Skin of body (tissue), 2 donors: ENCODE measurements around the gene BCKDK. TPM values are rescaled to one million over a fixed set of nuclear protein-coding genes. Genes with fewer than 3 reads are reported as not detected.
"Not testable (repeated sequence)": the region's sequence is repeated elsewhere in the genome, so short reads cannot be mapped to it uniquely, and the experiment has no call there.

ENCODE experiments used
- DNase-seq: peaks from one replicate; lab custom pipeline; 2025; lab: John Stamatoyannopoulos, UW
- total RNA-seq: library from RNA; depleted of rRNA; stranded (reverse); fragments of >200 nt; gene quantifications from one replicate; pipeline ENCODE4 v1.2.3, GENCODE V29; 2014

Gene BCKDK
- total RNA-seq, 1 donor from 2014 or later = 10.4 TPM

DNA sequence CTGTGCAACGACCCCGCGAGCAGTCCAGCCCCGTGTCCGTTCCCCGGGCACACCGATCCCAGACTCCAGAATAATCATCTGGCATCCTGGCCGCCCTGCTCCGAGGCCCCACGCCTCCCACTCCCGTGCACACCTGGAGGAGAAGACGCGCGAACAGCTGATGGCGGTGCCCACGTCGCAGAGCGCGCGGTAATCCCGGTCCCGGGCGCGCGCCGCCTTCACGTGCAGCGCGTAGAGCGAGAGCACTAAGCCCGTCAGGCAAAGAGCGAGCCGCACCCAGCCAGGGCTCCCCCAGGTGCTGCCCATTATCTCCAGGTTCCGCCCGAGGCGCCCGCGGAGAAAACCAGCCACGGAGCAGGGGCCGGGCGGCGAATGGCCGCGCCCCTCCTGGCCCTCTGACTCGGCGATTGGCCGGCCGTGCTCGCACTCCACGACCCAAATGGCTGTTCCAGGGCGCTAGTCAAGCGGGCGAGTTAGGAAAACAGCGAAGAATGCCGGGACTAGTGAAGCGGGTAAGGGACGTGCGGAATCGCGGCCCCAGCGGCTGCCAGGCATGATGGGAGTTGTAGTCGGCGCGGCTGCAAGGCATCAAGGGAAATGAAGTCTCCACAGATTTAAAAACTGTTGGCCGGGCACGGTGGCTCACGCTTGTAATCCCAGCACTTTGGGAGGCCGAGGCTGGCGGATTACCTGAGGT is 13.6 kb upstream of the BCKDK start, which contains the start of gene VKORC1:
Gene VKORC1 (minus strand): TSS at position 374 of the 697 bp plus-strand sequence. CDS start 68 bp downstream, at position 306.
- peak; percentile 85 for DNase-seq

GRCh38 chr16:31099860-31100638 is 8.1 kb upstream of the BCKDK start:
- no peak for DNase-seq

- DNase-seq = not testable (repeated sequence)
Observed at GRCh38 chr16:31100876-31101641, 7.1 kb upstream of the BCKDK start.

GRCh38 chr16:31105677-31106213 is 2.4 kb upstream of the BCKDK start:
- DNase-seq = peak; percentile 21

DNA sequence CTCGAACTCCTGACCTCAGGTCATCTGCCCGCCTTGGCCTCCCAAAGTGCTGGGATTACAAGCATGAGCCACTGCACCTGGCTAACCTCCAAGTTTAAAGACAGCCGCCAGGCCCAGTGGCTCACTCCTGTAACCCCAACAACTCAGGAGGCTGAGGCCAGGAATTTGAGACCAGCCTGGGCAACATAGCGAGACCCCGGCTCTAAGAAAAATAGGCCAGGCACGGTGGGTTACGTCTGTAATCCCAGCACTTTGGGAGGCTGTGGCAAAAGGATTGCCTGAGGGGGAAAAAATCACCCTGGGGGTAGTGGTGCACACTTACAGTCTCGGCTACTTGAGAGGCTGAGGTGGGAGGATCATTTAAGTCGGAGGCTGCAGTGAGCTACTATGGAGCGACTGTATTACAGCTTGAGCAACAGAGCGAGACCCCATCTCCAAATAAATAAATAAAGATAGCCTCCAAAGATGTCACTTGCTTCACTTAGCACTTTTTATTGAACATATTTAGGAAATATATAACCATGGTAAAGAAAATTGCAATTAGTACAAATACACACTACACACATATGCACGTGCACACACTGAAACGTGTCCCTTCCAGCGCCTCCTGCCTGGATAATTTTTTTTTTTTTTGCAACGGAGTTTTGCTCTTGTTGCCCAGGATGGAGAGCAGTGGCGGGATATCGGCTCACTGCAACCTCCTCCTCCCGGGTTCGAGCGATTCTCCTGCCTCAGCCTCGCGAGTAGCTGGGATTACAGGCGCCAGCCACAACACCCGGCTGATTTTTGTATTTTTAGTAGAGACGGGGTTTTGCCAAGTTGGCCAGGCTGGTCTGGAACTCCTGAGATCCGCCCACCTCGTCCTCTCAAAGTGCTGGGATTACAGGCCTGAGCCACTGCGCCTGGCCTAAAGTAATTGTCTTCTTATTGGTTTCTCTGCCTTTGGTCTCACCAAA is 1.4 kb upstream of the BCKDK start:
- no peak for DNase-seq

GRCh38 chr16:31107465-31107867 is 720 bp upstream of the BCKDK start:
- no peak for DNase-seq

GRCh38 chr16:31108794-31109558 is 790 bp downstream of the BCKDK start:
- no peak for DNase-seq

- DNase-seq = no peak
Observed at GRCh38 chr16:31109622-31110021, 1.4 kb downstream of the BCKDK start.

- DNase-seq = no peak
Observed at GRCh38 chr16:31110106-31111034, 2.2 kb downstream of the BCKDK start.

DNA sequence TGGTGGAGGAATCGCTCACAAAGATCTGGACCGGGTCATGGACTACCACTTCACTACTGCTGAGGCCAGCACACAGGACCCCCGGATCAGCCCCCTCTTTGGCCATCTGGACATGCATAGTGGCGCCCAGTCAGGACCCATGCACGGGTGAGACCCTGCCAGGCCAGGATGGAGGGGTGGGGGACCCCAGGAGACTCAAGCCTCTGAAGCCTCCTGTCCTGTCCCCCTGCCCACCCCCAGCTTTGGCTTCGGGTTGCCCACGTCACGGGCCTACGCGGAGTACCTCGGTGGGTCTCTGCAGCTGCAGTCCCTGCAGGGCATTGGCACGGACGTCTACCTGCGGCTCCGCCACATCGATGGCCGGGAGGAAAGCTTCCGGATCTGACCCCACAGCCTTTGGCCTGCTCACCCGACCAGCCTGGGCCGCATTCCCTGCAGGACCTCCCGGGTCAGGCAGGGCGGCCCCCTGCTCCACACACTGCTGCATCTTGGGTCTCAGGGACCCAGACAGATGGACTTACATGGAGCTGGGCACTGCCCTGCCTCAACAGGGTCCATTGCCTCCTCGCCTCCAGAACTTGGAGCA is 3.8 kb downstream of the BCKDK start:
- DNase-seq = no peak

- no peak for DNase-seq
Observed at GRCh38 chr16:31112711-31113110, 4.5 kb downstream of the BCKDK start.

GRCh38 chr16:31113121-31114120 is 5.2 kb downstream of the BCKDK start:
- DNase-seq = no peak

- DNase-seq = no peak
Observed at GRCh38 chr16:31114468-31114867, 6.3 kb downstream of the BCKDK start.

DNA sequence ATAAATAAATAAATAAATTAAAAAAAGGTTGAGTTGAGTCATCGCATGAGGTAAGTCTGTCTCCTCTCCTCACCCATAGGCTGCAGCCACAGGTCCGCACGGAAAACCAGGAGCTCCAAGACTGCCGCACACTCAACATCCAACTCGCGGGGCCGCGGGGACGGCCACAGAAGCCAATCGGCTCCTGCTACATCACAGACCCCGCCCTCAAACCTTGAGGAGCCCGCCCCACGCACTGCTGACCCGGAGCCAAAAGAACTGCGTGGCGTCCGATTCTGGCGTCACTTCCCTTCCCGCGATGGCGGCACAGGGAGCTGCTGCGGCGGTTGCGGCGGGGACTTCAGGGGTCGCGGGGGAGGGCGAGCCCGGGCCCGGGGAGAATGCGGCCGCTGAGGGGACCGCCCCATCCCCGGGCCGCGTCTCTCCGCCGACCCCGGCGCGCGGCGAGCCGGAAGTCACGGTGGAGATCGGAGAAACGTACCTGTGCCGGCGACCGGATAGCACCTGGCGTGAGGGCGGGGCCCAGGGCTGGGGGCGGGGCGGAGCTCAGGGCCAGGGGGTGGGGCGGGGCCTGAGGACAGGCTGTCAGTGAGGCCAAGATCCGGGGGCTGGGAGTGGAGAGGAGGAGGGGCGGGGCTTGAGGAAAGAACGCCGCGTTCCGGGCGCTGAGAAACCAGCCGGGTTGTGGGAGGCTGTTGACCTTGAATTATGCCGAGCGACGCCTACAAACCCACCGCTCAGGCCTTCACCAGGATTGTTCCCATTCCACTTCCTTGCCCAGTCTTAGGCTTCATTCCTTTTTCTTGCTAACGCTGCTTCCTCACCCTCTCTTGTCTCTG is 9.4 kb downstream of the BCKDK start, which contains the start of gene KAT8:
Gene KAT8 (plus strand): TSS at position 281 of the 839 bp plus-strand sequence. CDS start 18 bp downstream, at position 299.
- peak; percentile 97 for DNase-seq

GRCh38 chr16:31118223-31119155 is 10.3 kb downstream of the BCKDK start:
- DNase-seq = no peak
